Activated CD8-positive, alpha-beta memory T cell treated with anti-CD3 and anti-CD28 coated beads for 36 hours (primary cell): ENCODE measurements around the gene SPAG17. TPM values are rescaled to one million over a fixed set of nuclear protein-coding genes. Genes with fewer than 3 reads are reported as not detected.
"Not testable (repeated sequence)": the region's sequence is repeated elsewhere in the genome, so short reads cannot be mapped to it uniquely, and the experiment has no call there.

Experiments used
- CTCF ChIA-PET: fragments of 350-600 bp; sonication (Branson Sonifier 250); formaldehyde crosslinking; loops from one replicate; lab custom pipeline; 2021; ENCODE audit warnings: antibody characterized with exemption; lab: Charles Lee
- POLR2A ChIA-PET: fragments of 350-600 bp; sonication (Branson Sonifier 250); formaldehyde crosslinking; loops from one replicate; lab custom pipeline; 2021; ENCODE audit warnings: antibody characterized with exemption; lab: Charles Lee
- total RNA-seq, 2 experiments: library from RNA; stranded (reverse); gene quantifications; one replicate each; pipeline ENCODE4 v1.2.3, GENCODE V29; 2021

Gene SPAG17
- total RNA-seq, 2 experiments from 2014 or later = not detected

GRCh38 chr1:117930173-117930447, 254.9 kb downstream of the SPAG17 start:
- POLR2A ChIA-PET = no interaction called here
- CTCF ChIA-PET = no interaction called here

GRCh38 chr1:117929343-117930172, 255.5 kb downstream of the SPAG17 start, which contains the start of the genes GDAP2 and WDR3:
TSS of gene GDAP2 (minus strand) at chr1:117929621. CDS start at chr1:117920357, 9,264 bp downstream.
TSS of gene WDR3 (plus strand) at chr1:117929739. CDS start at chr1:117933320, 3,581 bp downstream.
- POLR2A ChIA-PET = no interaction called here
- CTCF ChIA-PET = no interaction called here

- ChIA-PET CTCF (no interaction called here), POLR2A (no interaction called here)
Observed at GRCh38 chr1:117928881-117929342, 256.1 kb downstream of the SPAG17 start.

- CTCF ChIA-PET = no interaction called here
Observed at GRCh38 chr1:117925981-117926380, 259.0 kb downstream of the SPAG17 start.

GRCh38 chr1:117922717-117923116, 262.3 kb downstream of the SPAG17 start:
- POLR2A ChIA-PET, CTCF ChIA-PET: not testable (repeated sequence)

More at GRCh38 chr1:117925981-117926380, 259.0 kb downstream of the SPAG17 start:
- POLR2A ChIA-PET = no interaction called here

GRCh38 chr1:117921991-117922390, 263.0 kb downstream of the SPAG17 start:
- CTCF ChIA-PET = no interaction called here

GRCh38 chr1:117919376-117919775, 265.7 kb downstream of the SPAG17 start:
- CTCF ChIA-PET = no interaction called here
- POLR2A ChIA-PET = no interaction called here

More at GRCh38 chr1:117921991-117922390, 263.0 kb downstream of the SPAG17 start:
- POLR2A ChIA-PET = no interaction called here

- POLR2A ChIA-PET = no interaction called here
- CTCF ChIA-PET = no interaction called here
Observed at GRCh38 chr1:117911051-117911450, 274.0 kb downstream of the SPAG17 start.

- ChIA-PET POLR2A (no interaction called here), CTCF (no interaction called here)
Observed at GRCh38 chr1:117905019-117905418, 280.0 kb downstream of the SPAG17 start.

GRCh38 chr1:117904485-117904884, 280.5 kb downstream of the SPAG17 start:
- ChIA-PET POLR2A (no interaction called here), CTCF (no interaction called here)
